Measurements from ENCODE around the gene SCN1A.
"Not testable (repeated sequence)": the region's sequence is repeated elsewhere in the genome, so short reads cannot be mapped to it uniquely, and the experiment has no call there.

SCN1A gene

GRCh38 chr2:166135152-166135848 is 7.5 kb upstream of the SCN1A start:
- no peak for FAIRE-seq

- FAIRE-seq = no peak
These were observed 6.7 kb upstream of the SCN1A start for GRCh38 chr2:166134252-166135151.

- no peak for FAIRE-seq
These were observed 5.8 kb upstream of the SCN1A start for GRCh38 chr2:166133653-166134052.

- FAIRE-seq = no peak
These were observed 311 bp upstream of the SCN1A start for GRCh38 chr2:166128156-166128505.

- FAIRE-seq = no peak
These were observed 1.7 kb downstream of the SCN1A start for GRCh38 chr2:166126007-166126639.

- no peak for FAIRE-seq
These were observed 2.3 kb downstream of the SCN1A start for GRCh38 chr2:166125557-166125956.

- FAIRE-seq = no peak
These were observed 9.6 kb downstream of the SCN1A start for GRCh38 chr2:166118180-166118579.

GRCh38 chr2:166117491-166117890 is 10.3 kb downstream of the SCN1A start:
- no peak for FAIRE-seq

- FAIRE-seq = no peak
These were observed 12.2 kb downstream of the SCN1A start for GRCh38 chr2:166115589-166115988.

- no peak for FAIRE-seq
These were observed 15.6 kb downstream of the SCN1A start for GRCh38 chr2:166112193-166112605.

- no peak for FAIRE-seq
These were observed 21.3 kb downstream of the SCN1A start for GRCh38 chr2:166106431-166107015.

- FAIRE-seq = no peak
These were observed 23.0 kb downstream of the SCN1A start for GRCh38 chr2:166104773-166105172.

- FAIRE-seq = no peak
These were observed 23.7 kb downstream of the SCN1A start for GRCh38 chr2:166104084-166104483.

GRCh38 chr2:166103277-166103676 is 24.5 kb downstream of the SCN1A start:
- not testable (repeated sequence) for FAIRE-seq

- no peak for FAIRE-seq
These were observed 33.5 kb downstream of the SCN1A start for GRCh38 chr2:166094325-166094724.

- no peak for FAIRE-seq
These were observed 34.9 kb downstream of the SCN1A start for GRCh38 chr2:166092889-166093288.

GRCh38 chr2:166091439-166091838 is 36.4 kb downstream of the SCN1A start:
- no peak for FAIRE-seq

GRCh38 chr2:166090908-166091307 is 36.9 kb downstream of the SCN1A start:
- no peak for FAIRE-seq

- FAIRE-seq = no peak
These were observed 37.5 kb downstream of the SCN1A start for GRCh38 chr2:166090346-166090745.

GRCh38 chr2:166088634-166089033 is 39.2 kb downstream of the SCN1A start:
- FAIRE-seq = no peak

- FAIRE-seq = no peak
These were observed 43.5 kb downstream of the SCN1A start for GRCh38 chr2:166084301-166084700.

- no peak for FAIRE-seq
These were observed 45.1 kb downstream of the SCN1A start for GRCh38 chr2:166082736-166083135.

- no peak for FAIRE-seq
These were observed 46.0 kb downstream of the SCN1A start for GRCh38 chr2:166081852-166082251.
